Neutrophil (primary cell): ENCODE results near the gene BCR.

Source experiments
- H3K27ac ChIP-seq: fragments of 200-600 bp; sonication (generic); 2 replicates; pipeline ENCODE4 v1.5.1; 2016; ENCODE audit warnings: mild to moderate bottlenecking, moderate library complexity
- H3K27me3 ChIP-seq: fragments of 200-600 bp; sonication (generic); 2 replicates; pipeline ENCODE4 v1.6.0; 2016; ENCODE audit warnings: mild to moderate bottlenecking
- H3K36me3 ChIP-seq: fragments of 200-600 bp; sonication (generic); 2 replicates; pipeline ENCODE4 v1.5.1; 2017
- H3K4me1 ChIP-seq, 2 experiments: fragments of 200-600 bp in 1 of 2; sonication (generic) in 1 of 2; 1 replicate in 1 of 2; 2 replicates in 1 of 2; pipeline versions ENCODE4 v1.5.1 to v1.6.1; 2013 to 2016; ENCODE audit warnings: low read depth in 1 of 2, low read length in 1 of 2, mild to moderate bottlenecking in 1 of 2, moderate library complexity in 1 of 2; ENCODE audit not compliant: control insufficient read depth in 1 of 2, insufficient read depth in 1 of 2
- H3K4me3 ChIP-seq, 2 experiments: fragments of 200-600 bp in 1 of 2; sonication (generic) in 1 of 2; 1 replicate in 1 of 2; 2 replicates in 1 of 2; pipeline ENCODE4 v1.5.1; 2013 to 2016; ENCODE audit warnings: low read depth in 1 of 2, low read length in 1 of 2, mild to moderate bottlenecking in 1 of 2, moderate library complexity in 1 of 2
- H3K9me3 ChIP-seq: fragments of 200-600 bp; sonication (generic); 2 replicates; pipeline ENCODE4 v1.5.1; 2016
- CTCF ChIP-seq: fragments of 200-600 bp; sonication (generic); IDR thresholded peaks from 2 replicates; pipeline ENCODE4 v1.5.1; 2016; ENCODE audit warnings: antibody characterized with exemption

The BCR gene

DNA sequence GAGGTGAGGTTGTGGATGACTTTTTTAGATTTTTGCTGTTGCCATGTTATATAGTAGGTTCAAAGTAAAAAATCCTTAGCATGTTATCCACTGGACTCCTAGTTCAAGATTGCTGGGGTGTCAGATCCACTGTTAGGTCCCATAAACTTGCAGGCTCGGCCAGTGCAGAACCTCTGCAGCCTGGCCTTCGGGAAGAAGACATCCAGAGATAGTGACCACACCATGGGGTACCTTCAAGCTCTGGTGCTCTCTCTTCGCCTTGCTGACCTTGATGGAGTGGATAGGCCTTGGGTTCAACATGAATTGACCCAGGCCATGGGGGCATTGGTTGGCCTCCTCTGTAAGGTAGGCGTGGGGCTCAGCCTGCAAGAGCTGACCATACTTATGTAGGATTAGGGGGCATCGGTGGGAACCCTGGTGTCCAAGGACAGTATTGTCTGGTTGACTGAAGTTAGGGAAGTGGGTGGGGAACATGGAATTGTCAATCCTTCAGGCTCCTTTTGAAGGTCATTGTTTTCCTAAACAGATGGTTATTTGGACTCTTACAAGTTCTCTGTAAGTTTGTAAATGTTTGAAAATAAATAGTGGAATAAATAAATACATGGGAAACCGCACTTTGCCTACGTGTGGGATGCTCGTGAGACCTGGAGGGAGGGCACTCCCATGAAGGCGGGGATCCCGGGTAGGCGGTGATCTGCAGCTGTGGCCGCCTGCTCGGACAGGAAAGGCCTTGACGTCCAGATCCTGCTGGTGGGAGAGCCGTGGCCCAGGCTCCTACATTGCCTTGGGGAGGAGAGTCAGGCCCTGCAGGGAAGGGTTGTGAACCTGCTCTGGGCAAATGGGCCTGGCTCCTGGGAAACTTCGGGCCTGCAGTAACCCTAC, 37.1 kb downstream of the BCR start:
- TF ChIP-seq CTCF = no peak
- H3K4me3 ChIP-seq = peak overlapping the region in 1 of 2 experiments; percentile 9
- H3K36me3 ChIP-seq = no peaks in the 10 kb centered on the region
- no peaks in the 10 kb centered on the region for H3K27me3 ChIP-seq
- H3K9me3 ChIP-seq = no peaks in the 10 kb centered on the region
- H3K4me1 ChIP-seq = peaks cover 78 to 93% of the 10 kb centered on the region in 2 experiments
- peak overlapping the region; percentile 85 for H3K27ac ChIP-seq

GRCh38 chr22:23218053-23218866, 38.0 kb downstream of the BCR start:
- peak overlapping the region; percentile 85 for H3K27ac ChIP-seq
- peak overlapping the region; percentile 31 to 39 for H3K4me3 ChIP-seq
- peaks cover 86 to 93% of the 10 kb centered on the region in 2 experiments for H3K4me1 ChIP-seq

GRCh38 chr22:23218867-23219251, 38.5 kb downstream of the BCR start:
- Histone ChIP-seq H3K27ac (peak overlapping the region; percentile 85), H3K27me3 (no peaks in the 10 kb centered on the region), H3K4me3 (peak overlapping the region; percentile 31 to 39), H3K9me3 (no peaks in the 10 kb centered on the region), H3K4me1 (peaks cover 92 to 98% of the 10 kb centered on the region in 2 experiments), H3K36me3 (no peaks in the 10 kb centered on the region)
- no peak for TF ChIP-seq CTCF

More at GRCh38 chr22:23218053-23218866, 38.0 kb downstream of the BCR start:
- H3K27me3 ChIP-seq = no peaks in the 10 kb centered on the region
- H3K9me3 ChIP-seq = no peaks in the 10 kb centered on the region
- TF ChIP-seq CTCF = no peak
- no peaks in the 10 kb centered on the region for H3K36me3 ChIP-seq

DNA sequence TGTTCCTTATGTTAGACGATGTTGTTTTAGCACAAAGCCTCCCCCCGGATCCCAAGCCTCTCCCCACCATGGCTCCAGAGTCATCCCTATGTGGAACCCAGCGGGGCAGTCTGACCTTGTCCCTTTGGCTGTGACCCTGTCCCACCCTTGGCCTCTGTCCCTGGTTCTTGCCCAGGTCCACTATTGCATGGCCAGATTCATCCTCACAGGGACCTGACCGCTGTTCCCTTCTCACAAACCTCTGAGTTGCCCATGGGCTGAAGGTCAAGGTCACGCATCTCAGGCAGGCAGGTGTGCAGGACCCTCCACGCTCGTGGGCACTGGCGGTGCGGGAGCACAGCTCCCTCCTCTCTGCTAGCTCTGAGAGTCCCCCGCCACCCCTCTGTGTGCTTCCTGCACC, 39.0 kb downstream of the BCR start:
- H3K27ac ChIP-seq = peak overlapping the region; percentile 85
- peaks cover 93 to 100% of the 10 kb centered on the region in 2 experiments for H3K4me1 ChIP-seq
- H3K4me3 ChIP-seq = peak overlapping the region; percentile 31 to 39
- no peak for TF ChIP-seq CTCF
- no peaks in the 10 kb centered on the region for H3K9me3 ChIP-seq
- no peaks in the 10 kb centered on the region for H3K36me3 ChIP-seq
- no peaks in the 10 kb centered on the region for H3K27me3 ChIP-seq

- Histone ChIP-seq H3K4me1 (peaks cover 99 to 100% of the 10 kb centered on the region in 2 experiments), H3K36me3 (no peaks in the 10 kb centered on the region), H3K27me3 (no peaks in the 10 kb centered on the region), H3K9me3 (no peaks in the 10 kb centered on the region), H3K4me3 (peak overlapping the region; percentile 31 to 39), H3K27ac (peak overlapping the region; percentile 85)
- no peak for TF ChIP-seq CTCF
Measured at GRCh38 chr22:23219822-23220484, 39.6 kb downstream of the BCR start.
